GM19025 (cell line): ENCODE results near the gene FKBP14.
A peak's percentile ranks its signal among the peaks of the same experiment; 100 is the strongest.

Experiments
- ATAC-seq: cut with Tn5 transposase; IDR thresholded peaks from one replicate; pipeline ENCODE4 v1.9.1; 2021; ENCODE audit warnings: mild to moderate bottlenecking, low read depth, moderate library complexity; ENCODE audit not compliant: unreplicated experiment

Gene FKBP14

GRCh38 chr7:30026229-30027064 is at the start of gene FKBP14:
FKBP14 (minus strand) TSS chr7:30026702; CDS start chr7:30026508, 194 bp downstream.
- peak; percentile 69 for ATAC-seq

- ATAC-seq = no peak
These were observed 48.0 kb upstream of the FKBP14 start for GRCh38 chr7:30074422-30075030.

- ATAC-seq = no peak
These were observed 46.2 kb upstream of the FKBP14 start for GRCh38 chr7:30072735-30073134.

- no peak for ATAC-seq
These were observed 43.5 kb upstream of the FKBP14 start for GRCh38 chr7:30070052-30070451.

- no peak for ATAC-seq
These were observed 42.8 kb upstream of the FKBP14 start for GRCh38 chr7:30069096-30069867.

- no peak for ATAC-seq
These were observed 41.6 kb upstream of the FKBP14 start for GRCh38 chr7:30068117-30068516.

- ATAC-seq = no peak
These were observed 40.2 kb upstream of the FKBP14 start for GRCh38 chr7:30066687-30067086.

- no peak for ATAC-seq
These were observed 39.2 kb upstream of the FKBP14 start for GRCh38 chr7:30065746-30066145.

GRCh38 chr7:30062587-30062986 is 36.1 kb upstream of the FKBP14 start:
- ATAC-seq = no peak

GRCh38 chr7:30061786-30062185 is 35.3 kb upstream of the FKBP14 start:
- ATAC-seq = peak; percentile 61

- no peak for ATAC-seq
These were observed 31.2 kb upstream of the FKBP14 start for GRCh38 chr7:30057741-30058140.

- ATAC-seq = no peak
These were observed 26.6 kb upstream of the FKBP14 start for GRCh38 chr7:30053068-30053467.

GRCh38 chr7:30049173-30049572 is 22.7 kb upstream of the FKBP14 start:
- no peak for ATAC-seq

GRCh38 chr7:30048582-30048981 is 22.1 kb upstream of the FKBP14 start:
- ATAC-seq = no peak

- no peak for ATAC-seq
These were observed 20.6 kb upstream of the FKBP14 start for GRCh38 chr7:30047124-30047523.

GRCh38 chr7:30046127-30046770 is 19.7 kb upstream of the FKBP14 start:
- no peak for ATAC-seq

GRCh38 chr7:30041526-30042269 is 15.2 kb upstream of the FKBP14 start:
- ATAC-seq = no peak

- ATAC-seq = no peak
These were observed 14.4 kb upstream of the FKBP14 start for GRCh38 chr7:30040938-30041337.

GRCh38 chr7:30038196-30038980 is 11.9 kb upstream of the FKBP14 start:
- ATAC-seq = no peak
